Gastroesophageal sphincter (tissue), 3 donors: ENCODE measurements around the gene SEMA5B.

Experiments used
- POLR2A ChIP-seq, 2 donors: fragments of 450-650 bp; IDR thresholded peaks; one replicate each; pipeline ENCODE4 v1.6.1; 2017; ENCODE audit warnings: antibody characterized with exemption in 2 of 2, mild to moderate bottlenecking in 2 of 2, moderate library complexity in 1 of 2
- POLR2AphosphoS5 ChIP-seq: sonication (generic); formaldehyde crosslinking; IDR thresholded peaks from one replicate; pipeline ENCODE4 v1.6.1; 2017; ENCODE audit warnings: antibody characterized with exemption
- TF ChIP-seq, protein P1 (sequence below), 4 experiments: fragments of 200-600 bp in 2 of 4; fragments of 450-650 bp in 2 of 4; sonication (generic) in 1 of 4; IDR thresholded peaks; one replicate each; pipeline ENCODE4 v1.5.1; 2017 to 2019; ENCODE audit warnings: antibody characterized with exemption in 4 of 4, mild to moderate bottlenecking in 2 of 4, moderate library complexity in 2 of 4

DNA sequence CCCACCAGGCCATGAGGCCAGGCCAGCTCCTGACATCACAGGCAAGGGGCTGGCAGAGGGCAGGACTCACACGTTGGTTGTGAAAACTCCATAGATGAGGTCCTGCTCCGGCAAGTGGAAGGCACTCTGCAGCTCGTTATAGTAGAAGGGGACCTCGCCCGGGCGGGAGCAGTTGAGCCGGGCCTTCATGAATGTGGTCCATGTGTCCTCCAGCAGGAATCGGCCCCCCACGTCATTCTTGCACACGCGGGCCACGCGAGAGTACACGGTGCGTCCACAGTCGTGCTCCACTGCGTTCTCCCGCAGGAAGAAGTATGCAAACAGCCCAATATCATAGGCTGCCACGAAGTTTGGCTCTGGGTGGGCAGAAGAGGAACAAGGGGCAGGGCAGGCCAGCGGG lies 101.2 kb downstream of the SEMA5B start:
- TF ChIP-seq POLR2A (IDR thresholded peaks at IDR 0.05) (no peak), POLR2AphosphoS5 (no peak)
- TF ChIP-seq, protein P1, sequence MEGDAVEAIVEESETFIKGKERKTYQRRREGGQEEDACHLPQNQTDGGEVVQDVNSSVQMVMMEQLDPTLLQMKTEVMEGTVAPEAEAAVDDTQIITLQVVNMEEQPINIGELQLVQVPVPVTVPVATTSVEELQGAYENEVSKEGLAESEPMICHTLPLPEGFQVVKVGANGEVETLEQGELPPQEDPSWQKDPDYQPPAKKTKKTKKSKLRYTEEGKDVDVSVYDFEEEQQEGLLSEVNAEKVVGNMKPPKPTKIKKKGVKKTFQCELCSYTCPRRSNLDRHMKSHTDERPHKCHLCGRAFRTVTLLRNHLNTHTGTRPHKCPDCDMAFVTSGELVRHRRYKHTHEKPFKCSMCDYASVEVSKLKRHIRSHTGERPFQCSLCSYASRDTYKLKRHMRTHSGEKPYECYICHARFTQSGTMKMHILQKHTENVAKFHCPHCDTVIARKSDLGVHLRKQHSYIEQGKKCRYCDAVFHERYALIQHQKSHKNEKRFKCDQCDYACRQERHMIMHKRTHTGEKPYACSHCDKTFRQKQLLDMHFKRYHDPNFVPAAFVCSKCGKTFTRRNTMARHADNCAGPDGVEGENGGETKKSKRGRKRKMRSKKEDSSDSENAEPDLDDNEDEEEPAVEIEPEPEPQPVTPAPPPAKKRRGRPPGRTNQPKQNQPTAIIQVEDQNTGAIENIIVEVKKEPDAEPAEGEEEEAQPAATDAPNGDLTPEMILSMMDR (IDR thresholded peaks at IDR 0.05) = no peak
